ENCODE measurements around the gene NKIRAS2.

The NKIRAS2 gene

DNA sequence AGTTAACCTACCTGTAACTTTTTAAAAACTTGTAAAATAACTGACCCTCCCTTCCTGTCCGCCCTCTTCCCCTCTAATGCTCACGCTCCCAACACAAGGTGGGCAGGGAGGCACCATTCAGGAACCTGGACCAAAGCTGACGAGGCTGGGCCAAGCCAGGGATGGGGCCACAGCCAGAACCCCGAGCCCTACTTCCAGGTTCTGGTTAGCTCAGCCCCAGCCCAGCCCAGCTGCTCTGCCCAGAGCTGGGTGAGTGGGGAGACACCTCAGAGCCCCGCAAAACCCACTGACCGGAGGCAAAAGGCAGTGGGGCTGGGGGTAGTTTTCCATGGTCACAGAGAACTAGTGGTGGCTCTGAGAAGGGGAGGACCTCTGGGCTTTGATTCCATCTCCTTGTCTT, 45.9 kb upstream of the NKIRAS2 start:
- in situ Hi-C loops (cut with HindIII; ENCODE audit: low pct_ligation_motif_present, low sequenced_read_pairs), result loop anchor here (25.0 kb wide), 1 partner anchor 138 kb away; the partner anchor contains the start of genes DHX58, HSPB9 and KAT2A
- Histone ChIP-seq H3K4me3 (ENCODE audit: low read depth, low read length) (no peak overlapping the region), H3K27me3 (replicated peaks) (no peaks in the 10 kb centered on the region), H3K27ac (no peak overlapping the region), H3K36me3 (replicated peaks) (peaks cover 75% of the 10 kb centered on the region)
- no peak for DNase-seq
- TF ChIP-seq, protein P1, sequence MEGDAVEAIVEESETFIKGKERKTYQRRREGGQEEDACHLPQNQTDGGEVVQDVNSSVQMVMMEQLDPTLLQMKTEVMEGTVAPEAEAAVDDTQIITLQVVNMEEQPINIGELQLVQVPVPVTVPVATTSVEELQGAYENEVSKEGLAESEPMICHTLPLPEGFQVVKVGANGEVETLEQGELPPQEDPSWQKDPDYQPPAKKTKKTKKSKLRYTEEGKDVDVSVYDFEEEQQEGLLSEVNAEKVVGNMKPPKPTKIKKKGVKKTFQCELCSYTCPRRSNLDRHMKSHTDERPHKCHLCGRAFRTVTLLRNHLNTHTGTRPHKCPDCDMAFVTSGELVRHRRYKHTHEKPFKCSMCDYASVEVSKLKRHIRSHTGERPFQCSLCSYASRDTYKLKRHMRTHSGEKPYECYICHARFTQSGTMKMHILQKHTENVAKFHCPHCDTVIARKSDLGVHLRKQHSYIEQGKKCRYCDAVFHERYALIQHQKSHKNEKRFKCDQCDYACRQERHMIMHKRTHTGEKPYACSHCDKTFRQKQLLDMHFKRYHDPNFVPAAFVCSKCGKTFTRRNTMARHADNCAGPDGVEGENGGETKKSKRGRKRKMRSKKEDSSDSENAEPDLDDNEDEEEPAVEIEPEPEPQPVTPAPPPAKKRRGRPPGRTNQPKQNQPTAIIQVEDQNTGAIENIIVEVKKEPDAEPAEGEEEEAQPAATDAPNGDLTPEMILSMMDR (IDR thresholded peaks at IDR 0.05; ENCODE audit: low read depth, low read length, missing control alignments), result no peak

DNA sequence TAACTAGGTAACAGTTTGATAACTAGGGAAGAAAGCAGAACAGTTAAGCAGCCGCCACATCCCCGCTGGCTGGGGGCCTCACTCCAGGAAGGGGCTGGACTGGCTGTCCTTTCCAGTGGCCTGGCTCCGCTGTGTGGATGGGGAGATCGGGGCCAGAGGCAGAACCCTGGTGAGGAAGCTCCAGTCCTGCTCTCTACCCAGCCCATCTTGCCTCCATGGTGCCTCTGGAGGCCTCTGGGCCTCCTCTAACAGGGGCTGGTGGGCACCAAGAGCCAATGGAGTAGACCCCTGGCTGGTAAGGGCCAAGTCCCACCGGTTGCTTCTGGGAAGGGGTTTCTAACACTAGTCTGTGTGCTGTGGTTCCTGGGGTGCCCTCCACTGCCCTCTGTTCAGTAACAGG, 45.2 kb upstream of the NKIRAS2 start:
- Histone ChIP-seq H3K27me3 (replicated peaks) (no peaks in the 10 kb centered on the region), H3K27ac (no peak overlapping the region), H3K4me3 (ENCODE audit: low read depth, low read length) (no peak overlapping the region), H3K36me3 (replicated peaks) (peaks cover 79% of the 10 kb centered on the region)
- TF ChIP-seq, protein P1 (IDR thresholded peaks at IDR 0.05; ENCODE audit: low read depth, low read length, missing control alignments), result no peak
- in situ Hi-C loops (cut with HindIII; ENCODE audit: low pct_ligation_motif_present, low sequenced_read_pairs), result loop anchor here (25.0 kb wide), 1 partner anchor 138 kb away; the partner anchor contains the start of genes DHX58, HSPB9 and KAT2A
- DNase-seq, result no peak

DNA sequence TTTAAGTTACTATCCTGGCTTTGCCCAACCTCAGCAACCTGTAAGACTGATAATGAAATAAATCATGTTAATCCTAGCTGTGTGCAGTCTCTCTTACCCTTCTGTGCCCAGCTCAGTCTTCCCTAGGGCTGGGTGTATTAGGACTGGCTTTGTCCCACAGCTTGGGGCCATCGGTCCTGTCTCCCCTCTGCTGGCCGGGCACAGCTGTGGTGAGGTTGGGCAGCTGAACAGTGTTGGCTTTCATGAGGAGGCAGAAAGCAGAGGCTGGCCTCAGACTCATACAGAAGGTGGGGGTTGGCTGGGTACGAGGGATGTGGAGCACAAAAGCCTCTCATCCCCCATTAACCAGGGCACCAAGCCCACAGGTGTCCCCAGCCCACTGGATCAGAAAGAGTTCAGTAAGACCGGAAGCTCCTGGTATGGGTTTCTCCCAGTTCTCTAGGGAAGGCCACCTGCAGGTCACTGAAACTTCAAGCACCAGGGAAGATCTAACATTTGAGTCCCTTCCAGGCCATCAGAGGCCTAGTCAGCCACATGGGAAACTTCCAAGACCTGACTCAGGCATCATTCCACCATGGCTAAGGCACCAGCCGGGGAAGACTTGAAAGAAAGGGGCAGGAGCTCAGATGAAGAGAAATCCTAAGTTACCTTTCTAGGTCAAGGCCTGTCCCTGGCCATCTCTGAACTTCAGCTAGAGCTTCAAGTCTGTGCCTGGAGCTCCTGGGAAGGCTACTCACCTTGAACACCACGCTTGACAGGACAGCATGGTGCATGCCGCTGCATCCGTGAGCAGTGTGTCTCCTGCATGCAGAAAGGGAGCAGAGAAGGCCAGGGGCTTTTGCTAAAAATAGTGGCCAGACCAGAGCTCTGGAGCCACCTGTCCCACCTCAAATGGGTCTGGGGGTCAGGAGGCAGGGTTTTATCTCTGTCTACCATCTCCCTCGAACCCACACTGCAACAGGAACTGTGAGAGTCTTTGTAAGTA, 44.5 kb upstream of the NKIRAS2 start:
- peaks cover 85% of the 10 kb centered on the region for H3K36me3 ChIP-seq (replicated peaks)
- TF ChIP-seq, protein P1 (IDR thresholded peaks at IDR 0.05; ENCODE audit: low read depth, low read length, missing control alignments), result no peak

DNA sequence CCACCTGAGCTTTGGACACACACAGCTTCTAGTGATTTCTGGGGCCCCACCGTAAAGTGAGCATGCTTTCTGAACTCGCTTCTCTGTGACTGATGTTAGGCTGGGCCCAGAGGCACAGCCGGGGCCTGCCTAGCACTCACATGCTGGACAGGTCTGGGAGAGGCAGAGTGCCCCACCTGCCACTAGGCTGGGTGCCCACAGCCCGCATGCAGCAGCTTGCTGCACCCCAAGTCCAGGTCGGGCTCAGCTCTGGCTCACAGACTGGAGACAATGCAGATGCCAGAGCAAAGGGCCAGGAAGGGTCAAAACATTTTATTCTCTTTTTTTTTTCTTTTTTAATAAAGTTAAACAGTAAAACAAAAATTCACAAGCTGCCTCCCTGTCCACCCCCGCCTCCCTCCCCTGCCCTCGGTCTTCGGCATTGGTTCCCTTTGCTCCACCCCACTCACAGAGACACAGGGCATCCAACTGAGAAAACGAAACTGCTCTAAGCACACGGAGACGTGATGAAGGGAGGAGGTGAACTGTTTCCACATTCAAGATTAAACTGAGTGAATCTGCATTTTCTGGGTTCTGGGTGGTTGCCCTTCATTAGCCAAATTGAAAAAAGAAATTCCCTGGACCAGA, 43.6 kb upstream of the NKIRAS2 start:
- no peak overlapping the region for H3K4me3 ChIP-seq (ENCODE audit: low read depth, low read length)
- H3K27ac ChIP-seq, result no peak overlapping the region
- H3K36me3 ChIP-seq (replicated peaks), result peaks cover 89% of the 10 kb centered on the region
- in situ Hi-C loops (cut with HindIII; ENCODE audit: low pct_ligation_motif_present, low sequenced_read_pairs), result no loop called here
- no peak for DNase-seq
- TF ChIP-seq, protein P1 (IDR thresholded peaks at IDR 0.05; ENCODE audit: low read depth, low read length, missing control alignments), result no peak
- H3K27me3 ChIP-seq (replicated peaks), result no peaks in the 10 kb centered on the region

More for the DNA sequence above, 44.5 kb upstream of the NKIRAS2 start:
- in situ Hi-C loops (cut with HindIII; ENCODE audit: low pct_ligation_motif_present, low sequenced_read_pairs), result no loop called here
- Histone ChIP-seq H3K27ac (no peak overlapping the region), H3K4me3 (ENCODE audit: low read depth, low read length) (no peak overlapping the region), H3K27me3 (replicated peaks) (no peaks in the 10 kb centered on the region)
- DNase-seq, result no peak

DNA sequence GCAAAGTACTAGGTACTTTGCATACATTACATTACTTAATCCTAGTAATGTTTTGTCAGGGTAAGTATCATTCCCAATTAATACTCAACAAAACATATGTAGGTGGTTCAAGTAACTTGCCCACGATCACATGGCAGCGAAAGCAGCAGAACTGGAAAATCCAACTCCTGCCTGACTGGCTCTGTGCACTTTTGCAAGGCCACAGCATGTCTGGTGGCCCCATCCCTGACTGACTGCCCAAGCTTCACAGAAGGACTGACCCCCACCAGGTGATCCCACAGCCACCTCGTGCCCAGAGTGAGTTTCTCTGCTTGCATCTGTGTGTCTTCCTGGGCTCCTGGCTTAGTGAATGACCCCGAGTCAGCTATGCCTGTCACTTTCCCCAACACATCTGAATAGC, 41.9 kb upstream of the NKIRAS2 start:
- DNase-seq, result no peak
- Histone ChIP-seq H3K4me3 (ENCODE audit: low read depth, low read length) (no peak overlapping the region), H3K27ac (no peak overlapping the region), H3K27me3 (replicated peaks) (no peaks in the 10 kb centered on the region), H3K36me3 (replicated peaks) (peaks cover 90% of the 10 kb centered on the region)
- in situ Hi-C loops (cut with HindIII; ENCODE audit: low pct_ligation_motif_present, low sequenced_read_pairs), result no loop called here
- TF ChIP-seq, protein P1 (IDR thresholded peaks at IDR 0.05; ENCODE audit: low read depth, low read length, missing control alignments), result no peak

Measured in brain microvascular endothelial cell (primary cell).